Skeletal muscle satellite cell (primary cell): ENCODE results near the gene CDK3.

ENCODE experiments used
- H3K27me3 ChIP-seq: 2 replicates; pipeline ENCODE4 v1.7.0; 2013; ENCODE audit warnings: low read length; ENCODE audit not compliant: control insufficient read depth, insufficient read depth
- H3K36me3 ChIP-seq: 2 replicates; pipeline ENCODE4 v1.7.0; 2013; ENCODE audit warnings: mild to moderate bottlenecking, control low read depth, low read length; ENCODE audit not compliant: insufficient read depth
- H3K4me1 ChIP-seq: 2 replicates; pipeline ENCODE4 v1.7.0; 2013; ENCODE audit warnings: low read length; ENCODE audit not compliant: control insufficient read depth, insufficient read depth
- H3K4me2 ChIP-seq: 2 replicates; pipeline ENCODE4 v1.7.0; 2013; ENCODE audit warnings: mild to moderate bottlenecking, low read length
- H3K4me3 ChIP-seq: 2 replicates; pipeline ENCODE4 v1.7.0; 2013; ENCODE audit warnings: low read length
- H3K9ac ChIP-seq: 2 replicates; pipeline ENCODE4 v1.7.0; 2013; ENCODE audit warnings: mild to moderate bottlenecking, low read depth, low read length, moderate library complexity
- H3K9me3 ChIP-seq: replicated peaks from 2 replicates; pipeline ENCODE4 v1.7.0; 2013; ENCODE audit warnings: mild to moderate bottlenecking, control low read depth, low read length

The CDK3 gene

GRCh38 chr17:75976175-75976848 is 24.3 kb upstream of the CDK3 start:
- Histone ChIP-seq H3K9me3 (no peaks in the 10 kb centered on the region), H3K36me3 (peaks cover 17% of the 10 kb centered on the region), H3K9ac (no peak overlapping the region), H3K27me3 (no peaks in the 10 kb centered on the region), H3K4me2 (peak overlapping the region; percentile 67), H3K4me1 (peaks cover 20% of the 10 kb centered on the region), H3K4me3 (peak overlapping the region; percentile 43)

- Histone ChIP-seq H3K4me3 (peak within 1 kb of the TSS; percentile 93), H3K9me3 (no peaks in the 10 kb centered on the region), H3K9ac (peak within 1 kb of the TSS; percentile 89), H3K4me2 (peak within 1 kb of the TSS; percentile 93), H3K36me3 (peaks cover 4% of the 10 kb centered on the region), H3K27me3 (no peaks in the 10 kb centered on the region), H3K4me1 (peaks cover 30% of the 10 kb centered on the region)
These were observed 21.5 kb upstream of the CDK3 start, which contains the start of the genes ACOX1 and TEN1 for GRCh38 chr17:75978938-75979704. ACOX1 (minus strand) TSS chr17:75979166; CDS start chr17:75979073, 93 bp downstream. TEN1 (plus strand) TSS chr17:75979240; CDS start chr17:75986193, 6,953 bp downstream.

DNA sequence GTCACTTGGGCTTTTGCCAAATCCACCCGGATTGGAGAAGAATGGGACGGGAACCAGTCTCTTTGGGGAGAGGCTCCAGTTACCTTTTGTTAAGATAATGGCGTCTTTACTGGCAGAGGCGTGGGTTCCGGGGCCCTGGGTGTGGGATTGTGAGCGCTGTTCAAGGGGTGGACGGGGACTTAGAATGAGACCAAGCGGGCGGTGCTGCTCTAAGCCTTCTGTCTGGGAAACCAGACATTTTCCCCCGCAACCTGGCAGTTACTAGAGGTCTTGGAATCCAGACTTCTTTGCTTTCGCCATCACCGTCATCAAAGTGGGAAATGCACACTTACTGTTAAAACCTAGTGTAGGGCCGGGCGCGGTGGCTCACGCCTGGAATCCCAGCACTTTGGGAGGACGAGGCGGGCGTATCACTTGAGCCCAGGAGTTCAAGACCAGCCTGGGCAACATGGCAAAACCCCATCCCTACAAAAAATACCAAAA is 20.9 kb upstream of the CDK3 start:
- peak overlapping the region; percentile 93 for H3K4me2 ChIP-seq
- peaks cover 30% of the 10 kb centered on the region for H3K4me1 ChIP-seq
- peaks cover 4% of the 10 kb centered on the region for H3K36me3 ChIP-seq
- H3K9ac ChIP-seq = peak overlapping the region; percentile 89
- H3K27me3 ChIP-seq = no peaks in the 10 kb centered on the region
- no peaks in the 10 kb centered on the region for H3K9me3 ChIP-seq
- peak overlapping the region; percentile 93 for H3K4me3 ChIP-seq

DNA sequence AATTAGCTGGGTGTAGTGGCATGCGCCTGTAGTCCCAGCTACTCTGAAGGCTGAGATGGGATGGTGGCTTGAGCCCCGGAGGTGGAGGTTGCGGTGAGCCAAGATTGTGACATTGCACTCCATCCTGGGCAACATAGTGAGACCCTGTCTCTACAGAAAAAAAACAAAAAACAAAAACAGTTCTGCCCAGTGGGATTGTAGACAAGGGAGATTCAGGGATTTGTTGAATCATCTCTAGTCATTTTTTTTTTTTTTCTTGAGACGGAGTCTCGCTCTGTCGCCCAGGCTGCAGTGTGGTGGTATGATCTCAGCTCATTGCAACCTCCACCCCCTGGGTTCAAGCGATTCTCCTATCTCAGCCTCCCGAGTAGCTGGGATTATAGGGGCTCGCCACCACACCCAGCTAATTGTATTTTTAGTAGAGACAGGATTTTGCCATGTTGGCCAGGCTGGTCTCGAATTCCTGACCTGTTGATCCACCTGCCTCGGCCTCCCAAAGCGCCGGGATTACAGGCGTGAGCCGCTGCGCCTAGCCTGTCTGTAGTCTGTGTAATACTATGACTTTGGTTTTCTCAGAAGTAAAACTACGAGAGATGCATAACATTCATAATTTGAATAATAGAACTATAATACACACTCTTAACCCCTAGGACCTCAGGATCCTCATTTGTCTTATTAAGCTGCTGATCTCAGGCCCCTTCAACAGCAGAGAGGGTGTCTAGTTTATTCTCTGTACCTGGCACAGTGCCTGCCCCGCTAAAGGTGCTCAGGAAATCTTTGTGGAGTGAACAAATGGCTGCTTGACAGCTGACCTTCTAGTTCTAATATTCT is 20.3 kb upstream of the CDK3 start:
- Histone ChIP-seq H3K4me1 (peaks cover 30% of the 10 kb centered on the region), H3K9ac (peak overlapping the region; percentile 89)

GRCh38 chr17:75981019-75981615 is 19.5 kb upstream of the CDK3 start:
- no peak overlapping the region for H3K4me2 ChIP-seq
- no peak overlapping the region for H3K4me3 ChIP-seq
- no peaks in the 10 kb centered on the region for H3K27me3 ChIP-seq
- no peaks in the 10 kb centered on the region for H3K9me3 ChIP-seq
- H3K36me3 ChIP-seq = peaks cover under 1% of the 10 kb centered on the region
- no peak overlapping the region for H3K9ac ChIP-seq
- H3K4me1 ChIP-seq = peaks cover 26% of the 10 kb centered on the region

More for the DNA sequence above, 20.3 kb upstream of the CDK3 start:
- Histone ChIP-seq H3K36me3 (peaks cover 4% of the 10 kb centered on the region), H3K9me3 (no peaks in the 10 kb centered on the region), H3K4me3 (peak overlapping the region; percentile 93), H3K27me3 (no peaks in the 10 kb centered on the region), H3K4me2 (peak overlapping the region; percentile 93)

DNA sequence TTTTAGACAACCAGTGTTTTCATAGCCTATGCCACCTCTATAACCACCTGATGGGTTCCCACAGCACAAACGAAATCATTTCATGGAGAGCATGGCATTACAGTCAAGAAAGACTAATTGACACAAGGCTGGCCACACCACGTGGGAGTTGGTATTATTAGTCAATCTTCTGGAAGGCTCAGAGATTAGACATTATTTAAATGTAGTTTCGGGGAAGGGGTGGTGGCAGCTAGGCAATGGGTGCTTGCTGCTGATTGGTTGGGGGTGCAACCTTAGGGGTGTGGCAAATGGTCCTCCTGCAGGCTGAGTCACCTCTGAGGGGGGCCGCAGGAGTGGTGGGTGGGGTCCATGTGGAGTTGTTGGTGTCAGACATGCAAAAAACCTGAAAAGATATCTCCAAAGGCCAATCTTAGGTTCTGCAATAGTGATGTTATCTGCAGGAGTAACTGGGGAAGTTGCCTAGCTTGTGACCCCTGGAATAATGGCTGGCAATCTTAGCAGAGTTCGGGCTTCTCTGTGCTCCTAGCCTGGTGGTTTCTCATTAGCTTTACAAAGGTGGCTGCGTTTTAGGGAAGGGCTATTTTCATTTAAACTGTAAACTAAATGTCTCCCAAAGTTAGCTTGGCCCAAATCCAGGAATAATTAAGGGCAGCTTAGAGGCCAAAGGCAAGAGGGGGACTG is 17.0 kb upstream of the CDK3 start:
- no peak overlapping the region for H3K4me2 ChIP-seq
- H3K9ac ChIP-seq = no peak overlapping the region
- H3K27me3 ChIP-seq = no peaks in the 10 kb centered on the region
- H3K4me1 ChIP-seq = peaks cover 20% of the 10 kb centered on the region
- no peaks in the 10 kb centered on the region for H3K9me3 ChIP-seq
- H3K36me3 ChIP-seq = no peaks in the 10 kb centered on the region
- no peak overlapping the region for H3K4me3 ChIP-seq

DNA sequence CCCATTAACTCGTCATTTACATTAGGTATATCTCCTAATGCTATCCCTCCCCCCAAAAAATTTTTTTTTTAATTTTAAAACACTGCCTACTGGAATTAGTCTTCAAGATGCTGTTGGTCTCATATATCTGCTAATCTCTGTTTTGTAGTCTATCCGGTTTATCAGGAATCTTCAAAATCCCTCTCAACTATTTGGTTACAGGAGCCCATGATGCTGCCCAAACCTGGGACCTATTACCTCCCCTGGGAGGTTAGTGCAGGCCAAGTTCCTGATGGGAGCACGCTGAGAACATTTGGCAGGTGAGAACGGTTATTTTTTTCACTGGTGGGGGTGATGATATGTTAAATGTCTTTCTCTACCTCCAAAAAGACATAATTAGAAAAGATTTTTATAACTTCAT is 14.7 kb upstream of the CDK3 start:
- Histone ChIP-seq H3K27me3 (no peaks in the 10 kb centered on the region), H3K4me3 (no peak overlapping the region), H3K4me1 (peaks cover 10% of the 10 kb centered on the region), H3K36me3 (no peaks in the 10 kb centered on the region), H3K9ac (no peak overlapping the region), H3K9me3 (no peaks in the 10 kb centered on the region), H3K4me2 (no peak overlapping the region)

DNA sequence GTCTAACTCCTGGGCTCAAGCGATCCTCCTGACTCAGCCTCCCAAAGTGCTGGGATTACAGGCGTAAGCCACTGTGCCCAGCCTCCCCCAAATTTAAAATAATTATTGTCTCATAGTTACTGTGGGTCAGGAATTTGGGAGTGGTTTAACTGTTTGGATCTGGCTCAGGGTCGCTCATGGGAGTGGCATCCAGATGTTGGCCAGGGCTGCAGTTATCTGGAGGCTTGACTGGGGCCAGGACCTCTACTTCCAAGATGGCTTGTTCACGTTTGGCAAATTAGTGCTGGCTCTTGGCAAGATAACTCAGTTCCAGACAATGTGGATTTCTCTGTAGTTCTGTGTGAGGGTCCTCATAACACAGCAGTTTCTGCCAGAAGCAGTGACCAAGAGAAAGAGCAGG is 13.6 kb upstream of the CDK3 start:
- Histone ChIP-seq H3K4me1 (peaks cover 3% of the 10 kb centered on the region), H3K4me3 (no peak overlapping the region), H3K9ac (no peak overlapping the region), H3K9me3 (no peaks in the 10 kb centered on the region), H3K36me3 (no peaks in the 10 kb centered on the region), H3K27me3 (no peaks in the 10 kb centered on the region), H3K4me2 (no peak overlapping the region)

DNA sequence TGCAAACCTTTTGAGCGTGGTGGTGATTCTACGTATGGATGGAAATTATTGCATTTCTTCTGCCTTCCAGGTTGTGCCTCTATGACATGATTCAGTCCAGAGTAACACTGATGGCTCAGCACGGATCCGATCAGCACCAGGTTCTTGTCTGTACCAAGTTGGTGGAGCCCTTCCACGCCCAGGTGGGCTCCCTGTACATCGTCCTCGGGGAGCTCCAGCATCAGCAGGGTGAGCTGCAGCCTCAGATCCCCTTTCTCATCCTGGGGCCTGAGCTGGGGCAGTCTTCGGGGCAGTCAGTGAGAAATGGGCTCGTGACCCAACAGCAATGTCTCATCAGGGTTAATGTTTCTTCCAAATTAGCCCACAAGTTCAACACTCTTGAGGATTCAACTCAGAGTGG is 9.3 kb upstream of the CDK3 start:
- peaks cover 3% of the 10 kb centered on the region for H3K36me3 ChIP-seq

DNA sequence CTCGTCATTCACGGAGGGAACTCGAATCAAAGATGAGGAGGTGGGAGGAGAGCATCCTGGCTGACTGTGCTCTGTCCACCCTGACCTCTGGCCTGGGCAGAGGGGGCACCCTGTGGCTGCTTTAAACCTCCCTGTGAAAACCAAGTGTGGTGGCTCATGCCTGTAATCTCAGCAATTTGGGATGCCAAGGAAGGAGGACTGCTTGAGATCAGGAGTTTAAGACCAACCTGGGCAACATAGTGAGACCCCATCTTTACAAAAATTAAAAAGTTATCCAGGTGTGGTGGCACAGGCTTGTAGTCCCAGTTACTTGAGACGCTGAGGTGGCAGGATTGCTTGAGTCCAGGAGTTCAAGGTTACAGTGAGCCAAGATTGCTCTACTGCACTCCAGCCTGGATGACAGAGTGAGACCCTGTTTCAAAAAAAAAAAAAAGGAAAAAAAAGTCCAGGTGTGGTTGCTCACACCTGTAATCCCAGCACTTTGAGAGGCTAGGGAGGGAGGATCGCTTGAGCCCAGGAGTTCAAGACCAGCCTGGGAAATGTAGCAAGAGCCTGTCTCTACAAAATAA is 5.8 kb upstream of the CDK3 start:
- peaks cover 3% of the 10 kb centered on the region for H3K36me3 ChIP-seq
- H3K4me2 ChIP-seq = no peak overlapping the region
- peaks cover 10% of the 10 kb centered on the region for H3K4me1 ChIP-seq
- H3K27me3 ChIP-seq = no peaks in the 10 kb centered on the region
- H3K9ac ChIP-seq = no peak overlapping the region
- no peaks in the 10 kb centered on the region for H3K9me3 ChIP-seq
- H3K4me3 ChIP-seq = no peak overlapping the region

More for the DNA sequence above, 9.3 kb upstream of the CDK3 start:
- H3K9me3 ChIP-seq = no peaks in the 10 kb centered on the region
- no peaks in the 10 kb centered on the region for H3K27me3 ChIP-seq
- no peak overlapping the region for H3K4me3 ChIP-seq
- no peaks in the 10 kb centered on the region for H3K4me1 ChIP-seq
- no peak overlapping the region for H3K9ac ChIP-seq
- H3K4me2 ChIP-seq = no peak overlapping the region
